Progenitor cell of endocrine pancreas (in vitro differentiated cells): Measurements from ENCODE around the gene NUBP2. TPM values are rescaled to one million over a fixed set of nuclear protein-coding genes. Genes with fewer than 3 reads are reported as not detected.

Experiments used
- DNase-seq: peaks from one replicate; pipeline ENCODE4 v3.0.0; 2021; ENCODE audit warnings: low spot score; ENCODE audit not compliant: unreplicated experiment
- H3K27ac Mint-ChIP-seq: 2 replicates; pipeline ENCODE4 v1.8.0; 2021; ENCODE audit warnings: mild to moderate bottlenecking, moderate library complexity, mixed read lengths
- H3K27me3 Mint-ChIP-seq: 2 replicates; pipeline ENCODE4 v1.8.0; 2021; ENCODE audit warnings: mixed read lengths
- H3K36me3 Mint-ChIP-seq: 2 replicates; pipeline ENCODE4 v1.8.0; 2022; ENCODE audit warnings: mixed read lengths; ENCODE audit not compliant: insufficient read depth
- H3K4me1 Mint-ChIP-seq: 2 replicates; pipeline ENCODE4 v1.8.0; 2021; ENCODE audit warnings: low read depth, mixed read lengths
- H3K4me3 Mint-ChIP-seq: 2 replicates; pipeline ENCODE4 v1.8.0; 2021; ENCODE audit warnings: low read depth, mild to moderate bottlenecking, moderate library complexity, mixed read lengths
- H3K9me3 Mint-ChIP-seq: 2 replicates; pipeline ENCODE4 v1.8.0; 2021; ENCODE audit warnings: low read depth, mixed read lengths
- CTCF ChIP-seq: fragments of 200-600 bp; sonication (generic); IDR thresholded peaks from one replicate; pipeline ENCODE4 v1.5.0; 2021; ENCODE audit warnings: antibody characterized with exemption, mild to moderate bottlenecking; ENCODE audit not compliant: unreplicated experiment
- total RNA-seq: library from RNA; stranded (reverse); gene quantifications from 2 replicates; pipeline ENCODE4 v1.2.1, GENCODE V29; 2021

Gene NUBP2
- total RNA-seq, 1 donor from 2014 or later: 65.4 TPM

GRCh38 chr16:1773703-1774447 lies 8.9 kb upstream of the NUBP2 start:
- TF ChIP-seq CTCF: peak; percentile 18
- H3K36me3 Mint-ChIP-seq: peaks cover 3% of the 10 kb centered on the region
- H3K27ac Mint-ChIP-seq: peak overlapping the region; percentile 64
- H3K27me3 Mint-ChIP-seq: no peaks in the 10 kb centered on the region
- H3K4me3 Mint-ChIP-seq: peak overlapping the region; percentile 94
- peaks cover 9% of the 10 kb centered on the region for H3K4me1 Mint-ChIP-seq
- DNase-seq: no peak
- no peaks in the 10 kb centered on the region for H3K9me3 Mint-ChIP-seq

- Mint-ChIP-seq H3K9me3 (no peaks in the 10 kb centered on the region), H3K36me3 (peaks cover 3% of the 10 kb centered on the region), H3K27ac (no peak overlapping the region), H3K4me3 (no peak overlapping the region), H3K4me1 (peaks cover 9% of the 10 kb centered on the region), H3K27me3 (no peaks in the 10 kb centered on the region)
- no peak for DNase-seq
- TF ChIP-seq CTCF: no peak
Measured at GRCh38 chr16:1774448-1774780, 8.3 kb upstream of the NUBP2 start.

GRCh38 chr16:1775006-1775845 lies 7.5 kb upstream of the NUBP2 start:
- Mint-ChIP-seq H3K9me3 (no peaks in the 10 kb centered on the region), H3K27ac (no peak overlapping the region), H3K27me3 (no peaks in the 10 kb centered on the region), H3K4me3 (peak overlapping the region; percentile 31), H3K4me1 (peaks cover 9% of the 10 kb centered on the region), H3K36me3 (peaks cover 1% of the 10 kb centered on the region)
- no peak for TF ChIP-seq CTCF
- DNase-seq: no peak

- Mint-ChIP-seq H3K9me3 (no peaks in the 10 kb centered on the region), H3K4me1 (peaks cover 8% of the 10 kb centered on the region), H3K27me3 (no peaks in the 10 kb centered on the region), H3K27ac (no peak overlapping the region), H3K4me3 (no peak overlapping the region), H3K36me3 (peaks cover 1% of the 10 kb centered on the region)
- no peak for TF ChIP-seq CTCF
- no peak for DNase-seq
Measured at GRCh38 chr16:1775846-1776671, 6.7 kb upstream of the NUBP2 start.

DNA sequence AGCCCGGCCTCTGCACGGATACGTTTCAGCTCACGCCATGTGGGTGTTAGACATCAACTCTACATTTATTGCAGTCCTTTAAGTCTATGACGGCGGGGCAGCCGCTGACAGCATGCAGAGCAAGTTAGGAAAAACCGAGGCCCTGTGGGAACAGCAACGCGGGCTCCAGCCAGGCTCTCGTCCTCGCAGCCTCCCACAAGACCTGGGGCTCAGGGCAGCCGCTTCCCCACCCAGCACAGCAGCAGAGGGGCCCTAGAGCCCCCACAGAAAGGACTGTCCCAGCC lies 6.1 kb upstream of the NUBP2 start:
- H3K4me1 Mint-ChIP-seq: peaks cover 13% of the 10 kb centered on the region
- TF ChIP-seq CTCF: no peak
- DNase-seq: no peak
- no peak overlapping the region for H3K4me3 Mint-ChIP-seq
- peaks cover 1% of the 10 kb centered on the region for H3K36me3 Mint-ChIP-seq
- no peak overlapping the region for H3K27ac Mint-ChIP-seq
- no peaks in the 10 kb centered on the region for H3K27me3 Mint-ChIP-seq
- H3K9me3 Mint-ChIP-seq: no peaks in the 10 kb centered on the region
